SK-N-SH treated with all-trans-retinoic acid at 6 μM for 48 hours (cell line): ENCODE data around the gene SIK3.

Experiments
- ATAC-seq: fragments of 200-7000 bp; cut with Tn5 transposase; 3 replicates; pipeline ENCODE4 v1.9.1; 2020; ENCODE audit warnings: mild to moderate bottlenecking, moderate library complexity
- ARNTL ChIP-seq: fragments of 450-650 bp; formaldehyde crosslinking; IDR thresholded peaks from 2 replicates; pipeline ENCODE4 v1.5.0; 2020; ENCODE audit warnings: low read depth, mild to moderate bottlenecking, moderate library complexity, borderline replicate concordance
- BACH2 ChIP-seq: fragments of 250-450 bp; sonication (Bioruptor Pico); IDR thresholded peaks from 2 replicates; pipeline ENCODE4 v1.9.0; 2021; ENCODE audit warnings: mild to moderate bottlenecking, borderline replicate concordance
- CSDC2 ChIP-seq: fragments of 250-450 bp; sonication (Bioruptor Pico); IDR thresholded peaks from 2 replicates; pipeline ENCODE4 v1.5.0; 2020; ENCODE audit warnings: mild to moderate bottlenecking, moderate library complexity
- ESRRG ChIP-seq: fragments of 250-450 bp; sonication (Bioruptor Pico); IDR thresholded peaks from 2 replicates; pipeline ENCODE4 v1.6.1; 2021; ENCODE audit warnings: mild to moderate bottlenecking
- GLIS3 ChIP-seq: fragments of 250-450 bp; sonication (Bioruptor Pico); IDR thresholded peaks from 2 replicates; pipeline ENCODE4 v1.5.0; 2020; ENCODE audit warnings: mild to moderate bottlenecking, moderate library complexity
- ISL1 ChIP-seq: fragments of 250-450 bp; sonication (Bioruptor Pico); IDR thresholded peaks from 2 replicates; pipeline ENCODE4 v2.1.2; 2022; ENCODE audit warnings: mild to moderate bottlenecking, moderate library complexity
- OSR1 ChIP-seq: fragments of 250-450 bp; sonication (Bioruptor Pico); IDR thresholded peaks from 2 replicates; pipeline ENCODE4 v1.8.0; 2022; ENCODE audit warnings: moderate library complexity, mild to moderate bottlenecking, inconsistent platforms
- PPARA ChIP-seq: fragments of 250-450 bp; sonication (Bioruptor Pico); IDR thresholded peaks from 2 replicates; pipeline ENCODE4 v1.5.0; 2020; ENCODE audit warnings: mild to moderate bottlenecking, borderline replicate concordance
- SNAI2 ChIP-seq: fragments of 250-450 bp; sonication (Bioruptor Pico); IDR thresholded peaks from 2 replicates; pipeline ENCODE4 v1.5.0; 2020; ENCODE audit warnings: mild to moderate bottlenecking, moderate library complexity
- TCF4 ChIP-seq: fragments of 250-450 bp; sonication (Bioruptor Pico); IDR thresholded peaks from 2 replicates; pipeline ENCODE4 v1.8.0; 2021; ENCODE audit warnings: mild to moderate bottlenecking, moderate library complexity, borderline replicate concordance
- TOX ChIP-seq: fragments of 250-450 bp; sonication (Bioruptor Pico); IDR thresholded peaks from 2 replicates; pipeline ENCODE4 v1.8.0; 2021; ENCODE audit warnings: mild to moderate bottlenecking, moderate library complexity, borderline replicate concordance
- ZC3H10 ChIP-seq: fragments of 250-450 bp; sonication (Bioruptor Pico); IDR thresholded peaks from 2 replicates; pipeline ENCODE4 v1.5.1; 2021; ENCODE audit warnings: mild to moderate bottlenecking, moderate library complexity
- ZFP30 ChIP-seq: fragments of 450-650 bp; formaldehyde crosslinking; IDR thresholded peaks from 2 replicates; pipeline ENCODE4 v1.5.0; 2022; ENCODE audit warnings: mild to moderate bottlenecking, moderate library complexity
- ZNF565 ChIP-seq: fragments of 450-650 bp; formaldehyde crosslinking; conservative IDR thresholded peaks from 2 replicates; pipeline ENCODE4 v1.5.0; 2020; ENCODE audit warnings: low read depth, mild to moderate bottlenecking, moderate library complexity
- ZNF8 ChIP-seq: fragments of 450-650 bp; formaldehyde crosslinking; IDR thresholded peaks from 2 replicates; pipeline ENCODE4 v1.5.0; 2020; ENCODE audit warnings: mild to moderate bottlenecking, moderate library complexity
- TF ChIP-seq, protein P1 (sequence below): fragments of 250-450 bp; sonication (Bioruptor Pico); IDR thresholded peaks from 2 replicates; pipeline ENCODE4 v1.8.0; 2021; ENCODE audit warnings: low read depth, mild to moderate bottlenecking, moderate library complexity, borderline replicate concordance
- TF ChIP-seq, protein P2 (sequence below): fragments of 250-450 bp; sonication (Bioruptor Pico); IDR thresholded peaks from 2 replicates; pipeline ENCODE4 v1.8.0; 2020; ENCODE audit warnings: mild to moderate bottlenecking, moderate library complexity, borderline replicate concordance
- TF ChIP-seq, protein P3 (sequence below): fragments of 250-450 bp; sonication (Bioruptor Pico); IDR thresholded peaks from 2 replicates; pipeline ENCODE4 v1.5.0; 2020; ENCODE audit warnings: mild to moderate bottlenecking, moderate library complexity
- TF ChIP-seq, protein P4 (sequence below): fragments of 250-450 bp; sonication (Bioruptor Pico); IDR thresholded peaks from 2 replicates; pipeline ENCODE4 v1.5.1; 2020; ENCODE audit warnings: low read depth, mild to moderate bottlenecking, moderate library complexity
- TF ChIP-seq, protein P5 (sequence below): fragments of 250-450 bp; sonication (Bioruptor Pico); IDR thresholded peaks from 2 replicates; pipeline ENCODE4 v1.5.1; 2021; ENCODE audit warnings: mild to moderate bottlenecking, moderate library complexity

The SIK3 gene

DNA sequence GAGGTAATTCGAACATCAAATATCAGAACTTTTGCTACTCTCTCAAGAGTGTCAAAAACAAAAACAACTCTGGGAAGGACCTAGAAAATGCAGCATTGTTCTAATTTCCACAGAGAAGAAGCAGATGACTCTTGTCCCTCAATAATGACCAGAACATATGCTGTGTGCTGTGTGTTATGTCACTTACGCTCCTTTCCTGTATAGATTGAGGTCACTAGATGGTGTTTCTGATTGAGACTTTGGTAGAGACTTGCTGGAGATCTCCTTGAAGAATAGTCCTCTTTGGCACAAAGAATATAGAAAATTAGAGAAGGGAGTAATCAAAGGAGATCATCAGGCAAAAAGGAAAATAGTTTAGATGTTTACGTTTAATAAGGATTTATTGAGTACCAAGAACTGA, 2.3 kb upstream of the SIK3 start:
- TF ChIP-seq ZNF565 (no peak), ZNF8 (no peak), CSDC2 (CRISPR knock-in tag) (no peak), ZFP30 (CRISPR knock-in tag) (no peak), ESRRG (CRISPR knock-in tag) (no peak), ISL1 (no peak), TOX (CRISPR knock-in tag) (no peak), BACH2 (no peak), SNAI2 (CRISPR knock-in tag) (no peak), PPARA (no peak), OSR1 (CRISPR knock-in tag) (no peak), TCF4 (no peak), GLIS3 (CRISPR knock-in tag) (no peak), ZC3H10 (CRISPR knock-in tag) (no peak), ARNTL (no peak)
- TF ChIP-seq, protein P1, sequence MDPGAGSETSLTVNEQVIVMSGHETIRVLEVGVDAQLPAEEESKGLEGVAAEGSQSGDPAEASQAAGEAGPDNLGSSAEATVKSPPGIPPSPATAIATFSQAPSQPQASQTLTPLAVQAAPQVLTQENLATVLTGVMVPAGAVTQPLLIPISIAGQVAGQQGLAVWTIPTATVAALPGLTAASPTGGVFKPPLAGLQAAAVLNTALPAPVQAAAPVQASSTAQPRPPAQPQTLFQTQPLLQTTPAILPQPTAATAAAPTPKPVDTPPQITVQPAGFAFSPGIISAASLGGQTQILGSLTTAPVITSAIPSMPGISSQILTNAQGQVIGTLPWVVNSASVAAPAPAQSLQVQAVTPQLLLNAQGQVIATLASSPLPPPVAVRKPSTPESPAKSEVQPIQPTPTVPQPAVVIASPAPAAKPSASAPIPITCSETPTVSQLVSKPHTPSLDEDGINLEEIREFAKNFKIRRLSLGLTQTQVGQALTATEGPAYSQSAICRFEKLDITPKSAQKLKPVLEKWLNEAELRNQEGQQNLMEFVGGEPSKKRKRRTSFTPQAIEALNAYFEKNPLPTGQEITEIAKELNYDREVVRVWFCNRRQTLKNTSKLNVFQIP (CRISPR knock-in tag), result no peak
- TF ChIP-seq, protein P2, sequence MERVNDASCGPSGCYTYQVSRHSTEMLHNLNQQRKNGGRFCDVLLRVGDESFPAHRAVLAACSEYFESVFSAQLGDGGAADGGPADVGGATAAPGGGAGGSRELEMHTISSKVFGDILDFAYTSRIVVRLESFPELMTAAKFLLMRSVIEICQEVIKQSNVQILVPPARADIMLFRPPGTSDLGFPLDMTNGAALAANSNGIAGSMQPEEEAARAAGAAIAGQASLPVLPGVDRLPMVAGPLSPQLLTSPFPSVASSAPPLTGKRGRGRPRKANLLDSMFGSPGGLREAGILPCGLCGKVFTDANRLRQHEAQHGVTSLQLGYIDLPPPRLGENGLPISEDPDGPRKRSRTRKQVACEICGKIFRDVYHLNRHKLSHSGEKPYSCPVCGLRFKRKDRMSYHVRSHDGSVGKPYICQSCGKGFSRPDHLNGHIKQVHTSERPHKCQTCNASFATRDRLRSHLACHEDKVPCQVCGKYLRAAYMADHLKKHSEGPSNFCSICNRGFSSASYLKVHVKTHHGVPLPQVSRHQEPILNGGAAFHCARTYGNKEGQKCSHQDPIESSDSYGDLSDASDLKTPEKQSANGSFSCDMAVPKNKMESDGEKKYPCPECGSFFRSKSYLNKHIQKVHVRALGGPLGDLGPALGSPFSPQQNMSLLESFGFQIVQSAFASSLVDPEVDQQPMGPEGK, result no peak
- TF ChIP-seq, protein P3, sequence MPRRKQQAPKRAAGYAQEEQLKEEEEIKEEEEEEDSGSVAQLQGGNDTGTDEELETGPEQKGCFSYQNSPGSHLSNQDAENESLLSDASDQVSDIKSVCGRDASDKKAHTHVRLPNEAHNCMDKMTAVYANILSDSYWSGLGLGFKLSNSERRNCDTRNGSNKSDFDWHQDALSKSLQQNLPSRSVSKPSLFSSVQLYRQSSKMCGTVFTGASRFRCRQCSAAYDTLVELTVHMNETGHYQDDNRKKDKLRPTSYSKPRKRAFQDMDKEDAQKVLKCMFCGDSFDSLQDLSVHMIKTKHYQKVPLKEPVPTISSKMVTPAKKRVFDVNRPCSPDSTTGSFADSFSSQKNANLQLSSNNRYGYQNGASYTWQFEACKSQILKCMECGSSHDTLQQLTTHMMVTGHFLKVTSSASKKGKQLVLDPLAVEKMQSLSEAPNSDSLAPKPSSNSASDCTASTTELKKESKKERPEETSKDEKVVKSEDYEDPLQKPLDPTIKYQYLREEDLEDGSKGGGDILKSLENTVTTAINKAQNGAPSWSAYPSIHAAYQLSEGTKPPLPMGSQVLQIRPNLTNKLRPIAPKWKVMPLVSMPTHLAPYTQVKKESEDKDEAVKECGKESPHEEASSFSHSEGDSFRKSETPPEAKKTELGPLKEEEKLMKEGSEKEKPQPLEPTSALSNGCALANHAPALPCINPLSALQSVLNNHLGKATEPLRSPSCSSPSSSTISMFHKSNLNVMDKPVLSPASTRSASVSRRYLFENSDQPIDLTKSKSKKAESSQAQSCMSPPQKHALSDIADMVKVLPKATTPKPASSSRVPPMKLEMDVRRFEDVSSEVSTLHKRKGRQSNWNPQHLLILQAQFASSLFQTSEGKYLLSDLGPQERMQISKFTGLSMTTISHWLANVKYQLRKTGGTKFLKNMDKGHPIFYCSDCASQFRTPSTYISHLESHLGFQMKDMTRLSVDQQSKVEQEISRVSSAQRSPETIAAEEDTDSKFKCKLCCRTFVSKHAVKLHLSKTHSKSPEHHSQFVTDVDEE (CRISPR knock-in tag), result no peak
- TF ChIP-seq, protein P4, sequence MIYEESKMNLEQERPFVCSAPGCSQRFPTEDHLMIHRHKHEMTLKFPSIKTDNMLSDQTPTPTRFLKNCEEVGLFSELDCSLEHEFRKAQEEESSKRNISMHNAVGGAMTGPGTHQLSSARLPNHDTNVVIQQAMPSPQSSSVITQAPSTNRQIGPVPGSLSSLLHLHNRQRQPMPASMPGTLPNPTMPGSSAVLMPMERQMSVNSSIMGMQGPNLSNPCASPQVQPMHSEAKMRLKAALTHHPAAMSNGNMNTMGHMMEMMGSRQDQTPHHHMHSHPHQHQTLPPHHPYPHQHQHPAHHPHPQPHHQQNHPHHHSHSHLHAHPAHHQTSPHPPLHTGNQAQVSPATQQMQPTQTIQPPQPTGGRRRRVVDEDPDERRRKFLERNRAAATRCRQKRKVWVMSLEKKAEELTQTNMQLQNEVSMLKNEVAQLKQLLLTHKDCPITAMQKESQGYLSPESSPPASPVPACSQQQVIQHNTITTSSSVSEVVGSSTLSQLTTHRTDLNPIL (CRISPR knock-in tag), result no peak
- TF ChIP-seq, protein P5, sequence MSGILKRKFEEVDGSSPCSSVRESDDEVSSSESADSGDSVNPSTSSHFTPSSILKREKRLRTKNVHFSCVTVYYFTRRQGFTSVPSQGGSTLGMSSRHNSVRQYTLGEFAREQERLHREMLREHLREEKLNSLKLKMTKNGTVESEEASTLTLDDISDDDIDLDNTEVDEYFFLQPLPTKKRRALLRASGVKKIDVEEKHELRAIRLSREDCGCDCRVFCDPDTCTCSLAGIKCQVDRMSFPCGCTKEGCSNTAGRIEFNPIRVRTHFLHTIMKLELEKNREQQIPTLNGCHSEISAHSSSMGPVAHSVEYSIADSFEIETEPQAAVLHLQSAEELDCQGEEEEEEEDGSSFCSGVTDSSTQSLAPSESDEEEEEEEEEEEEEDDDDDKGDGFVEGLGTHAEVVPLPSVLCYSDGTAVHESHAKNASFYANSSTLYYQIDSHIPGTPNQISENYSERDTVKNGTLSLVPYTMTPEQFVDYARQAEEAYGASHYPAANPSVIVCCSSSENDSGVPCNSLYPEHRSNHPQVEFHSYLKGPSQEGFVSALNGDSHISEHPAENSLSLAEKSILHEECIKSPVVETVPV (CRISPR knock-in tag), result no peak
- no peak for ATAC-seq

DNA sequence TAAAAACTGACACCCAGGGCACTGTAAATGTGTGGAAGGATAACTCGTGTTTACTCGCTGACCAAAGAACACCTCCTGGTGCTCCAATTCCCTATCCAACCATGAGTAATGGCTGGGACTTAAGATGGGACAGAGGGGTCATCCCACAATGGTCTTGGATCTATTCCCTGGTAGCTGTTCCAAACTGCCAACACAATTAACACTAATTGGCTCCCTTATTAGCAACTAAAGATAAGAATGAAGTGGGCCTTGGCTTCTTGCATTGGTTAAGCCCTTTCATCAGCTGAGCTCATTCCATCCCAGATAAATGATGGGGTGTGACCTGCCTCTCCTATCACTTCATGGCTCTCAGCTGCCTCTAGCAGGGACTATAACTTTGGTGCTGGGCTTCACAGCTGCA, 1.5 kb upstream of the SIK3 start:
- TF ChIP-seq ZFP30 (CRISPR knock-in tag), result no peak
- TF ChIP-seq TCF4, result no peak
- TF ChIP-seq, protein P4 (CRISPR knock-in tag), result no peak
- no peak for TF ChIP-seq CSDC2 (CRISPR knock-in tag)
- TF ChIP-seq ESRRG (CRISPR knock-in tag), result no peak
- TF ChIP-seq, protein P5 (CRISPR knock-in tag), result no peak
- no peak for TF ChIP-seq TOX (CRISPR knock-in tag)
- TF ChIP-seq, protein P3 (CRISPR knock-in tag), result no peak
- no peak for ATAC-seq
